Adrenal gland (tissue), 12 donors: Measurements from ENCODE around the gene LRIG1. TPM values are rescaled to one million over a fixed set of nuclear protein-coding genes. Genes with fewer than 3 reads are reported as not detected.

ENCODE experiments used
- DNase-seq, 7 donors: peaks; one replicate each; pipeline ENCODE4 v3.0.0-alpha.2; 2019 to 2020
- H3K27ac ChIP-seq, 5 donors: fragments of 200-600 bp; sonication (generic) in 4 of 5; 1 replicate in 3 of 5; 2 replicates in 2 of 5; pipeline versions ENCODE4 v1.5.1 to v1.8.0; 2016 to 2020; ENCODE audit warnings: mild to moderate bottlenecking in 1 of 5
- H3K27me3 ChIP-seq: fragments of 200-600 bp; 2 replicates; pipeline ENCODE4 v1.8.0; 2021
- H3K36me3 ChIP-seq, 2 donors: fragments of 200-600 bp; replicated peaks in 1 of 2; 1 replicate in 1 of 2; 2 replicates in 1 of 2; pipeline versions ENCODE4 v1.5.1 to v1.8.0; 2018 to 2022
- H3K4me1 ChIP-seq, 2 donors: fragments of 200-600 bp; replicated peaks in 1 of 2; 1 replicate in 1 of 2; 2 replicates in 1 of 2; pipeline versions ENCODE4 v1.5.1 to v1.8.0; 2018 to 2021
- H3K4me3 ChIP-seq, 4 donors: fragments of 200-600 bp; sonication (generic) in 3 of 4; one replicate each; pipeline ENCODE4 v1.5.1; 2016 to 2018
- H3K9me3 ChIP-seq, 3 donors: fragments of 200-600 bp; sonication (generic) in 1 of 3; replicated peaks in 1 of 3; 1 replicate in 2 of 3; 2 replicates in 1 of 3; pipeline versions ENCODE4 v1.5.1 to v1.8.0; 2016 to 2021
- POLR2A ChIP-seq, 2 donors: fragments of 450-650 bp; IDR thresholded peaks; one replicate each; pipeline ENCODE4 v1.6.1; 2017; ENCODE audit warnings: antibody characterized with exemption in 2 of 2, mild to moderate bottlenecking in 2 of 2, moderate library complexity in 1 of 2
- WGBS, 4 donors: extraction: QIAGEN DNeasy Blood & Tissue Kit in 2 of 4; methylation state at CpG; one replicate each; pipeline versions ENCODE4 v1.1.5 to v1.1.7; 2013 to 2017; 5-methylcytosine and 5-hydroxymethylcytosine counted together
- intact Hi-C, 2 donors: fragments of 100-400 bp; cut with DNase I; formaldehyde crosslinking; loops; one replicate each; pipeline versions ENCODE4 v1.14.1 to v1.15.0; 2022 to 2023
- polyA plus RNA-seq, 3 donors: library from polyadenylated mRNA; stranded (reverse); fragments of 200-250 nt in 2 of 3; fragments of 350-450 nt in 1 of 3; fragmentation: Illumina TruSeq in 1 of 3; extraction: RNeasy Lipid Tissue Mini Kit (QIAGEN cat#74804) in 1 of 3; gene quantifications; one replicate each; pipeline ENCODE4 v1.2.3, GENCODE V29; 2013 to 2014
- total RNA-seq, 9 donors: library from RNA; depleted of rRNA in 4 of 9; stranded (reverse); fragments of >200 nt in 4 of 9; fragments of 120-200 nt in 1 of 9; fragmentation: NEBNext Ultra II Directional in 1 of 9; extraction: Animal tissue kit (Norgen Biotek cat#: 25700) in 1 of 9; gene quantifications; one replicate each; pipeline versions ENCODE4 v1.1.0 to v1.2.4, GENCODE V29; 2013 to 2023
- TF ChIP-seq, protein P1 (sequence below), 6 experiments: fragments of 450-650 bp in 4 of 6; fragments of 200-600 bp in 2 of 6; sonication (generic) in 1 of 6; IDR thresholded peaks; 1 replicate in 5 of 6; 2 replicates in 1 of 6; pipeline versions ENCODE4 v1.5.1 to v1.8.0; 2016 to 2021; ENCODE audit warnings: antibody characterized with exemption in 6 of 6, mild to moderate bottlenecking in 2 of 6, moderate library complexity in 1 of 6
- donor health status: healthy with polysubstance abuse.
- donor health status: Bipolar disorder and iron deficiency.
- donor health status: DM: yes; HTN: yes; CAD: no.
- donor health status: DM: no; HTN: no; CAD: no.
- donor health status: DM: no; HTN: no; CAD: no.
- donor health status: DM: yes; HTN: yes; CAD: no.

Gene LRIG1
- total and polyA plus RNA-seq, 12 donors = 1.5 to 13.3 (median 4.7) TPM

DNA sequence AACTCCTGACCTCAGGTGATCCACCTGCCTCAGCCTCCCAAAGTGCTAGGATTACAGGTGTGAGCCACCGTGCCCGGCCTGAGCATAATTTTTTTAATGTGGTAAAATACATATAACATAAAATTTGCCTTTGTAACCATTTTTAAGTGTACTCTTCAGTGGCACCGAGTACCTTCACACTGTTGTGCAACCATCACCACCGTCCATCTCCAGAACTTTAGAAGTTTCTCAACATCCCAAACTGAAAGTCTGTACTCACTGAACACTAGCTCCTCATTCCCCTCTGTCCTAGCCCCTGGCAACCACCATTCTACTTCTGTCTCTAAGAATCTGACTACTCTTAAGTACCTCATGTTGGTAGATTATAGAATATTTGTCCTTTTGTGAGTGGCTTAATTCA lies 35.2 kb downstream of the LRIG1 start:
- 83 to 92% (median 89%) methylated on average over 4 of the region's 4 CpGs for WGBS, 4 donors
- Histone ChIP-seq H3K4me3 (no peak overlapping the region), H3K9me3 (no peaks in the 10 kb centered on the region), H3K36me3 (no peaks in the 10 kb centered on the region), H3K4me1 (no peaks in the 10 kb centered on the region), H3K27ac (no peak overlapping the region), H3K27me3 (no peaks in the 10 kb centered on the region)
- TF ChIP-seq, protein P1, sequence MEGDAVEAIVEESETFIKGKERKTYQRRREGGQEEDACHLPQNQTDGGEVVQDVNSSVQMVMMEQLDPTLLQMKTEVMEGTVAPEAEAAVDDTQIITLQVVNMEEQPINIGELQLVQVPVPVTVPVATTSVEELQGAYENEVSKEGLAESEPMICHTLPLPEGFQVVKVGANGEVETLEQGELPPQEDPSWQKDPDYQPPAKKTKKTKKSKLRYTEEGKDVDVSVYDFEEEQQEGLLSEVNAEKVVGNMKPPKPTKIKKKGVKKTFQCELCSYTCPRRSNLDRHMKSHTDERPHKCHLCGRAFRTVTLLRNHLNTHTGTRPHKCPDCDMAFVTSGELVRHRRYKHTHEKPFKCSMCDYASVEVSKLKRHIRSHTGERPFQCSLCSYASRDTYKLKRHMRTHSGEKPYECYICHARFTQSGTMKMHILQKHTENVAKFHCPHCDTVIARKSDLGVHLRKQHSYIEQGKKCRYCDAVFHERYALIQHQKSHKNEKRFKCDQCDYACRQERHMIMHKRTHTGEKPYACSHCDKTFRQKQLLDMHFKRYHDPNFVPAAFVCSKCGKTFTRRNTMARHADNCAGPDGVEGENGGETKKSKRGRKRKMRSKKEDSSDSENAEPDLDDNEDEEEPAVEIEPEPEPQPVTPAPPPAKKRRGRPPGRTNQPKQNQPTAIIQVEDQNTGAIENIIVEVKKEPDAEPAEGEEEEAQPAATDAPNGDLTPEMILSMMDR (IDR thresholded peaks at IDR 0.05) = no peak
- TF ChIP-seq POLR2A (IDR thresholded peaks at IDR 0.05) = no peak
- no peak for DNase-seq
- intact Hi-C loops = no loop called here

DNA sequence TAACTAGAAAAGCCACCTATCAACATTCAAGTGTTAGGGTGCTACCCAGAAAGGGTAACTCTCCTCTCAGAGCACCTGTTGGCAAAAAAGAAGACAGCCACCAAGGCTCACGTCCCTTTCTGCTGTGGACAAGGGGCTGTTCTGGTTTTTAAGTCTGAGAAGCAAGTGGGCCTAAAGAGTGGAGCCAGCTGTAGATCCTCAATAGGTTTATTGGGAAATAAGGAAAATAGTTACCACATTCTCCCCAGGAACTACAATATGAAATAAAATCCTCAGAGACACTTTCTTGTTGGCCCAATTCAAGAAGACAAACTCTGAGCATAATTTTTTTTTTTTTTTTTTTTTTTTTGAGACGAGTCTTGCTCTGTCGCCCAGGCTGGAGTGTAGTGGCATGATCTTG lies 35.8 kb downstream of the LRIG1 start:
- Histone ChIP-seq H3K4me1 (no peaks in the 10 kb centered on the region), H3K36me3 (no peaks in the 10 kb centered on the region), H3K27ac (no peak overlapping the region), H3K9me3 (no peaks in the 10 kb centered on the region), H3K4me3 (no peak overlapping the region), H3K27me3 (no peaks in the 10 kb centered on the region)
- intact Hi-C loops = no loop called here
- TF ChIP-seq, protein P1 (IDR thresholded peaks at IDR 0.05) = no peak
- WGBS, 4 donors = 81 to 95% (median 88%) methylated on average over 3 of the region's 3 CpGs
- no peak for DNase-seq

DNA sequence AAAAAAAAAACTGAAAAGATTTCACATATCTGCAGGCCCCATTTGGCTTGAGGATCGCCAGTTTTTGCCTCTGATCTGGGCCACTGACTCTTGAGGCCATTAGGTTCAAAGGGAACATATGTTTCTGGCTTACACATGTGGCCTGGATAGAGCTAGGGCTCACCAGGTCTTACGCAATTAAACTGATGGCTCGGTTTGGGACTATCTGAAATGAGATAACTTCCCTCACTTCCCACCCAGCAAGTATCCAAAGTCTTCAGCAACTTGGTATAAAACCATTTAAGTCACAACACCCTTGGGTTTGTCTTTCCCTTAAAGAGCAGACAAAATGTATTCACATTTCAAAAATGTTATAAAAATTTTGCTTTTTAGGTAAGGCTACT lies 36.3 kb downstream of the LRIG1 start:
- H3K4me3 ChIP-seq = no peak overlapping the region
- H3K27me3 ChIP-seq = no peaks in the 10 kb centered on the region
- H3K9me3 ChIP-seq = no peaks in the 10 kb centered on the region
- intact Hi-C loops = no loop called here
- 67 to 81% (median 72%) methylated on average over 3 of the region's 3 CpGs for WGBS, 4 donors
- DNase-seq = no peak
- no peaks in the 10 kb centered on the region for H3K4me1 ChIP-seq
- no peak for TF ChIP-seq POLR2A (IDR thresholded peaks at IDR 0.05)
- TF ChIP-seq, protein P1 (IDR thresholded peaks at IDR 0.05) = no peak
- H3K27ac ChIP-seq = no peak overlapping the region
- H3K36me3 ChIP-seq = no peaks in the 10 kb centered on the region

- TF ChIP-seq POLR2A (IDR thresholded peaks at IDR 0.05) = no peak
- TF ChIP-seq, protein P1 (IDR thresholded peaks at IDR 0.05) = no peak
- H3K4me1 ChIP-seq = no peaks in the 10 kb centered on the region
- intact Hi-C loops = no loop called here
- WGBS, 4 donors = 69 to 80% (median 76%) methylated on average over 9 of the region's 9 CpGs
- H3K4me3 ChIP-seq = no peak overlapping the region
- H3K27me3 ChIP-seq = no peaks in the 10 kb centered on the region
- no peaks in the 10 kb centered on the region for H3K9me3 ChIP-seq
- no peaks in the 10 kb centered on the region for H3K36me3 ChIP-seq
- no peak overlapping the region for H3K27ac ChIP-seq
- no peak for DNase-seq
Observed at GRCh38 chr3:66463730-66464511, 36.9 kb downstream of the LRIG1 start.
